Stomach (tissue), 9 donors: Measurements from ENCODE around the gene TM4SF4. TPM values are rescaled to one million over a fixed set of nuclear protein-coding genes. Genes with fewer than 3 reads are reported as not detected.
A peak's percentile ranks its signal among the peaks of the same experiment; 100 is the strongest.

Experiments
- DNase-seq, 2 donors: peaks; one replicate each; pipeline versions ENCODE4 v3.0.0 to v3.0.0-alpha.2; 2013 to 2019
- H3K27ac ChIP-seq, 5 donors: fragments of 200-600 bp in 4 of 5; sonication (generic) in 4 of 5; one replicate each; pipeline ENCODE4 v1.5.1; 2013 to 2019; ENCODE audit warnings: mild to moderate bottlenecking in 1 of 5, moderate library complexity in 1 of 5
- H3K27me3 ChIP-seq, 3 donors: fragments of 200-600 bp; sonication (generic); one replicate each; pipeline ENCODE4 v1.5.1; 2017 to 2019; ENCODE audit warnings: mixed run types in 1 of 3
- H3K36me3 ChIP-seq, 4 donors: fragments of 200-600 bp; sonication (generic); 1 replicate in 3 of 4; 2 replicates in 1 of 4; pipeline ENCODE4 v1.5.1; 2016 to 2019
- H3K4me1 ChIP-seq, 4 donors: fragments of 200-600 bp; sonication (generic); one replicate each; pipeline ENCODE4 v1.5.1; 2016 to 2019
- H3K4me3 ChIP-seq, 4 donors: fragments of 200-600 bp; sonication (generic) in 3 of 4; one replicate each; pipeline ENCODE4 v1.5.1; 2016 to 2019; ENCODE audit warnings: mild to moderate bottlenecking in 1 of 4
- H3K9me3 ChIP-seq, 4 donors: fragments of 200-600 bp; sonication (generic); one replicate each; pipeline ENCODE4 v1.5.1; 2016 to 2019
- EP300 ChIP-seq: sonication (generic); formaldehyde crosslinking; IDR thresholded peaks from one replicate; pipeline ENCODE4 v1.6.1; 2017; ENCODE audit warnings: antibody characterized with exemption
- POLR2A ChIP-seq, 4 donors: fragments of 450-650 bp; IDR thresholded peaks; one replicate each; pipeline ENCODE4 v1.6.1; 2016; ENCODE audit warnings: antibody characterized with exemption in 4 of 4, control low read depth in 2 of 4, mild to moderate bottlenecking in 1 of 4, moderate library complexity in 1 of 4
- POLR2AphosphoS5 ChIP-seq, 3 donors: sonication (generic); formaldehyde crosslinking; IDR thresholded peaks; one replicate each; pipeline ENCODE4 v1.6.1; 2016; ENCODE audit warnings: antibody characterized with exemption in 3 of 3
- WGBS, 5 donors: extraction: QIAGEN DNeasy Blood & Tissue Kit in 3 of 5; methylation state at CpG; one replicate each; pipeline versions ENCODE4 v1.1.5 to v1.1.7; 2013 to 2018; 5-methylcytosine and 5-hydroxymethylcytosine counted together
- intact Hi-C: fragments of 100-400 bp; cut with DNase I; formaldehyde crosslinking; loops from one replicate; pipeline ENCODE4 v1.15.1; 2023; ENCODE audit warnings: low total_unique reads
- polyA plus RNA-seq, 3 donors: library from polyadenylated mRNA; stranded (reverse); fragments of 200-250 nt; gene quantifications; one replicate each; pipeline ENCODE4 v1.2.3, GENCODE V29; 2013
- total RNA-seq, 5 donors: library from RNA; depleted of rRNA; stranded (reverse); fragments of >200 nt; gene quantifications; one replicate each; pipeline versions ENCODE4 v1.1.0 to v1.2.3, GENCODE V29; 2014 to 2016
- TF ChIP-seq, protein P1 (sequence below), 7 experiments: fragments of 450-650 bp in 4 of 7; fragments of 200-600 bp in 3 of 7; sonication (generic) in 3 of 7; IDR thresholded peaks; one replicate each; pipeline ENCODE4 v1.5.1; 2016 to 2019; ENCODE audit warnings: antibody characterized with exemption in 7 of 7, control low read depth in 2 of 7, mild to moderate bottlenecking in 1 of 7
- donor health status: healthy with polysubstance abuse.
- donor health status: Bipolar disorder and iron deficiency.
- donor health status: healthy.

The TM4SF4 gene
- total and polyA plus RNA-seq, 8 donors: 1.4 to 40.8 (median 9.9) TPM; not detected in 1

DNA sequence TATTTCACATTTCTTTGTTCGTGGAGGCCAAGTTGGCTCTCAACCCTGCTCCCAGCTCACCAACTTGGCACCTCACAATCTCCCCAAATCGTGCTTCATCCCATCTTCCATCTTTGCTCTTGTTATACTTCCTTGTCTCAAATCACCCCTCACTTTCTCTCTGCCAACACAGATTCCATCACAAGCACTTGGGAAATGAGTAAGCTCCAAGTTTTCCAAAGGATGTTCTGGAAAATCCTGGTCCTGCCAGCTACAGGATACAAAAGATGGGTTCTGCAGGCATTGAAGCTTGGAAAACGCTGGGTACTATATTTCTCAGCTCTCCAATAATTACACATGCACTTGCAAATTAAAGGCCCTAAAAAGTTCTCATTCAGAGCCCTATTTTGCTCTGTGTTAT lies 4.1 kb upstream of the TM4SF4 start:
- TF ChIP-seq POLR2AphosphoS5 (IDR thresholded peaks at IDR 0.05) (no peak), POLR2A (IDR thresholded peaks at IDR 0.05) (no peak)
- TF ChIP-seq, protein P1, sequence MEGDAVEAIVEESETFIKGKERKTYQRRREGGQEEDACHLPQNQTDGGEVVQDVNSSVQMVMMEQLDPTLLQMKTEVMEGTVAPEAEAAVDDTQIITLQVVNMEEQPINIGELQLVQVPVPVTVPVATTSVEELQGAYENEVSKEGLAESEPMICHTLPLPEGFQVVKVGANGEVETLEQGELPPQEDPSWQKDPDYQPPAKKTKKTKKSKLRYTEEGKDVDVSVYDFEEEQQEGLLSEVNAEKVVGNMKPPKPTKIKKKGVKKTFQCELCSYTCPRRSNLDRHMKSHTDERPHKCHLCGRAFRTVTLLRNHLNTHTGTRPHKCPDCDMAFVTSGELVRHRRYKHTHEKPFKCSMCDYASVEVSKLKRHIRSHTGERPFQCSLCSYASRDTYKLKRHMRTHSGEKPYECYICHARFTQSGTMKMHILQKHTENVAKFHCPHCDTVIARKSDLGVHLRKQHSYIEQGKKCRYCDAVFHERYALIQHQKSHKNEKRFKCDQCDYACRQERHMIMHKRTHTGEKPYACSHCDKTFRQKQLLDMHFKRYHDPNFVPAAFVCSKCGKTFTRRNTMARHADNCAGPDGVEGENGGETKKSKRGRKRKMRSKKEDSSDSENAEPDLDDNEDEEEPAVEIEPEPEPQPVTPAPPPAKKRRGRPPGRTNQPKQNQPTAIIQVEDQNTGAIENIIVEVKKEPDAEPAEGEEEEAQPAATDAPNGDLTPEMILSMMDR (IDR thresholded peaks at IDR 0.05): no peak
- H3K4me3 ChIP-seq: no peak overlapping the region
- H3K36me3 ChIP-seq: no peaks in the 10 kb centered on the region
- peak overlapping the region in 4 of 5 donors; percentile 46 to 85 (median 70) for H3K27ac ChIP-seq
- H3K4me1 ChIP-seq: peaks cover 20 to 61% (median 40%) of the 10 kb centered on the region in 4 donors
- intact Hi-C loops: no loop called here
- H3K27me3 ChIP-seq: no peaks in the 10 kb centered on the region
- no peak for DNase-seq
- WGBS, 5 donors: 71 to 87% (median 76%) methylated on average over 3 of the region's 3 CpGs
- no peaks in the 10 kb centered on the region for H3K9me3 ChIP-seq

DNA sequence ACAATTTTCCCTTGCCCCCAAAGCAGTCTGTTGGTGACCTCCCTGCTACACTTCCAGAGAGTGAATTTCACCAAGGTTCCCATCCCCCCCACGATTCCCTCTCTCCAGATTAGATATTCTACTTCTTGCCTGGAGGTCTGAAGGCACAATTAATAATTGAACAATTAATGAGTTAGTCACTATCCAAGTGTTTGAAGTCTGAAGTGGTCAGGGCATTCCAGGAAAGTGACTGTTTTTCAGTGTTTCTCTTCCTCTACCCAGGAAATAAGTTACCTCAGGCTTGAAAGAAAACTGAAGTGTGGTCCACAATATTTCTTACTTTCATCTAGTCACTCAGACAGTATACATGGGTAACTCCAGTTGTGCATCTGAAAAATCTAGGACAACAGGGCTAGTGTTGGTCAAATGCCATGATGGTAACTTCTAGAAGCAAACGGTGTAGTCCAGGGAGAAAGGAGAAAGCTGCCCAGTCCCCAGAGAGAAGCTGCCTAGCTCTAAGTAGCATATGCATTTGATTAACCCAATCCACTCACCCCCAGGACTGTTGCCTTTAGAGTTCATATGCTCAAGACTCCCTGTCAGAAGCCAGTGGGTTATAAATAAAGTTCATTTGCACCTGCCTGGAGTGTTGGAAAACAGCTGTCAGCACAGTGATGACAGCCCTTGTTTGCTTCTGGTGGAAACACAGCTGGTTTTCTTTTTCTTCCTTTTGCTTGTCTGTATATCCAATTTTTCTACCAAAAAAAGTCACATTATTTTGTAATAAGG lies 2.3 kb upstream of the TM4SF4 start:
- intact Hi-C loops: no loop called here
- TF ChIP-seq POLR2AphosphoS5 (IDR thresholded peaks at IDR 0.05) (no peak), EP300 (no peak), POLR2A (IDR thresholded peaks at IDR 0.05) (no peak)
- TF ChIP-seq, protein P1 (IDR thresholded peaks at IDR 0.05): no peak

DNA sequence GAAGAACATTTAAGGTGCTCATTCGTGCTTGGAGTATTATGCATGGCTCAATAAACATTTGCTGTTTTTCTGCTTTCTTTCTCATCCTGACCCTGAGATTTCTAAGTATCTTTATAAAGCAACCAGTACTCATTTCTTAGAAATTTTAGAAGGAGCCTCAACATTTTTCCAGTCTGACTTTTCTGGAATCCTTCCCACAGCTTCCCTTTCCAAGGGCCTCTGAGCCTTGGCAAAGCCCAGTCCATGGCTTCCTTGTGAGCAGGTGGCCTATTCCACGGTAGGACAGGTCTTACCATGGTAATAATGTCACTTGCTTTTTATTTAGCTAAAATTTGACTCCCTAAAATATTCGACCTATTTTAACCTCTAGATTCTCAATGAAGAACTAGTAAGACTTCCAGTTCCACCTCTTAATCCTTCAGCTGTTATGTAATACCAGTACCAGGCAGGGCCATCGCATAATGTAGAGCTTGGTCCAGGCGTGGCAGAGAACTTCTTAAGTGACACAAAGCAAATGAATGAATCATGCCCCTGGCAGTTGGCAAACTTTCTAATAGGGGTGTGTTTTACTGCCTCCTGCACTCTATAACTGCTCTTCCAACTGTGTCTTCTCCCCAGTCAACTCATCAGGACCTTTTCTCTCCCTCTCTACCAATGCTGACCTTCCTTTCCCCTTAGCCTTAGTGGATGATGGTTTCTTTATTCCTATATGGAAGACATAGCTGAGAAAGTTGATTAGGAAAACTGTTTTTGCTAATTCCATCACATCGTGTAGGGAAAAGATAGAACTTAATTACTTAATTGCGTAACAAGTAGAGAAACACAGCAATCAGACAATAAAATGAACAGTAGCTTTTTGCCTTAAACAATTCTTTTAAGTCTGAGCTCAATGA lies 894 bp upstream of the TM4SF4 start:
- peak; percentile 86 to 90 for DNase-seq
- Histone ChIP-seq H3K4me1 (peaks cover 14 to 54% (median 33%) of the 10 kb centered on the region in 4 donors), H3K4me3 (no peak overlapping the region), H3K27ac (peak overlapping the region; percentile 81 to 97 (median 86)), H3K27me3 (no peaks in the 10 kb centered on the region), H3K36me3 (no peaks in the 10 kb centered on the region), H3K9me3 (no peaks in the 10 kb centered on the region)
- intact Hi-C loops: no loop called here
- TF ChIP-seq EP300: no peak
- peak; percentile 37 to 84 (median 56) for TF ChIP-seq POLR2AphosphoS5 (IDR thresholded peaks at IDR 0.05)
- 35 to 50% (median 41%) methylated on average over 7 of the region's 7 CpGs for WGBS, 5 donors

More for the DNA sequence above, 2.3 kb upstream of the TM4SF4 start:
- Histone ChIP-seq H3K9me3 (no peaks in the 10 kb centered on the region), H3K27me3 (no peaks in the 10 kb centered on the region), H3K4me1 (peaks cover 20 to 58% (median 39%) of the 10 kb centered on the region in 4 donors), H3K4me3 (no peak overlapping the region), H3K36me3 (no peaks in the 10 kb centered on the region), H3K27ac (peak overlapping the region; percentile 67 to 87 (median 84))
- WGBS, 5 donors: 41 to 55% (median 52%) methylated on average over 2 of the region's 2 CpGs
- DNase-seq: no peak

DNA sequence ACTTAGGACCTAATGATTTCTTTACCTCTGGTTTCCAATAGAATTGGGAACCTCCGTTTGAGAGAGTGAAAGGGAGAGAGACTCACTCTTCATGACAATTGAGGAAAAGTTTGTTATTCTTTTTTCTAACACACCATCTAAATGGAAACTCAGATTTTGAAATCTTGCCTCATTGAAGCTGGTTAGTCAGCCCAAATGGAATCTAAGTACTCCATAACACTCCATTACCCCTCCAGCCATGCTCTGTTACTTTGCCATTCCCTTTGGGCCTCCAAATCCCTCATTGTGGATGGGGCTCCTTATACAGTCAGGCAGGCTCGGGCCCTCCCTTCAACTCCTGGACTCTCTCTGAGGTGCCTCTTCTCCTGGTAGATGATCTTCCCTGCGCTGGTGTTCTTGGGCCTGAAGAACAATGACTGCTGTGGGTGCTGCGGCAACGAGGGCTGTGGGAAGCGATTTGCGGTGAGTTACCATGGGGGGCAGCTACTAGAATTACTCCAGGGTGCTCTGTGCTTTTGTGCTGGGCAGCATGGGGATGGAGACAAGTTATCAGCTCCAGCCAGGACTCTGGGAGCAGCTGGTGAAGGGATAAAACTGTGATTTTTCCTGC lies 1.1 kb downstream of the TM4SF4 start:
- Histone ChIP-seq H3K4me1 (peaks cover 24 to 57% (median 40%) of the 10 kb centered on the region in 4 donors), H3K27me3 (no peaks in the 10 kb centered on the region), H3K36me3 (no peaks in the 10 kb centered on the region), H3K9me3 (no peaks in the 10 kb centered on the region), H3K27ac (peak overlapping the region in 2 of 5 donors; percentile 84 to 87), H3K4me3 (no peak overlapping the region)
- no peak for DNase-seq
- TF ChIP-seq EP300 (no peak), POLR2AphosphoS5 (IDR thresholded peaks at IDR 0.05) (no peak), POLR2A (IDR thresholded peaks at IDR 0.05) (no peak)
- TF ChIP-seq, protein P1 (IDR thresholded peaks at IDR 0.05): no peak
- intact Hi-C loops: no loop called here
- 90 to 95% (median 94%) methylated on average over 7 of the region's 7 CpGs for WGBS, 5 donors
